Measurements from ENCODE around the gene TUT1. TPM values are rescaled to one million over a fixed set of nuclear protein-coding genes. Genes with fewer than 3 reads are reported as not detected.

TUT1 gene
- total RNA-seq, 3 donors from 2014 or later, result 39.4 to 46.1 (median 41.6) TPM

DNA sequence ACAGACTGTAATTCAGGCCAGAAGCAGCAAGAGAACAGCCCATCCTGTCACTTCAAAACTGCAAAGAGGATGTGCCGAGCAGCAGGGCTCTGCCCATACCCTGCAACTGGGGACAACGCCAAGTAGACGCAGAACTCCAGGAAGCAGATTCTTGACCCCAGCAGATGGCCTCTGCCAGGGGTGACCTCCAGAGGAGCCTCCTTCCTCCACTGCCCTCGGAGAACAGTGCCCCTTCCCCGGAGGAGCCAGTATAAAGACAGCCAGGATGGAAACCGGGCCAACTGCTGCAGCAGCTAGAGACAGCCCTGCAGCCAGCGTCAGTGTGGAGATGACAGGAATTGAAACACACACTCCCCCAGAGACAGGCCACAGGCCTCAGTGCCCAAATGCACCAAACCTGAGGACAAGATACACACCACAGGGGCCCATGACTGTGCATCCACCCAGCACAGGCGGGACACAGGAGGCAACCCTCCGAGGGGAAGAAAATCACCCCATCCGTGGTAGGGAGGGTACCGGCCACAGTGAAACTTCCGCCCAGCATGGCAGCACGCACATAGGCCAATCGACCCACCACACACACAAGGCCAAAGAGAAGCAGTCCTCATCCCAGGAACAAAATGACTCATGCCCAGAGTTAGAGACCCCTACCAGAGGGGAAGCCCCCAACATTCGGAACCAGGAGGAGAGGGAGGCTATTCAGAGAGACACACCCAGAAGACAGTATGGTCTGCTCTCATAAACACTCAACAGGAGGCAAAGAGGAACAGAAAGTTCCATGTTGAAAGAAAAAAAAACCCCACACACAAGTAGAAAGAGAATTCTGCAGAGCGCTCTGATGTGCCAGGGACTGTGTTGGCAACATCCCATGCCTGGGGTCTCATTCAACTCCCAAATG is 50.3 kb downstream of the TUT1 start:
- Mint-ChIP-seq H3K4me1 (ENCODE audit: low read depth) (peaks cover 77% of the 10 kb centered on the region), H3K36me3 (ENCODE audit: insufficient read depth) (peaks cover 4% of the 10 kb centered on the region), H3K4me3 (peak overlapping the region; percentile 55), H3K9me3 (no peaks in the 10 kb centered on the region), H3K27me3 (ENCODE audit: low read depth) (no peaks in the 10 kb centered on the region)
- no peak for DNase-seq
- ATAC-seq, result peak; percentile 14 to 21

GRCh38 chr11:62539238-62539925 is 51.9 kb downstream of the TUT1 start:
- peak; percentile 33 to 53 for ATAC-seq
- peak overlapping the region; percentile 67 for H3K4me3 Mint-ChIP-seq

GRCh38 chr11:62538470-62539237 is 52.7 kb downstream of the TUT1 start:
- Mint-ChIP-seq H3K36me3 (ENCODE audit: insufficient read depth) (peaks cover 13% of the 10 kb centered on the region), H3K27me3 (ENCODE audit: low read depth) (no peaks in the 10 kb centered on the region), H3K4me1 (ENCODE audit: low read depth) (peaks cover 61% of the 10 kb centered on the region), H3K9me3 (no peaks in the 10 kb centered on the region), H3K4me3 (peak overlapping the region; percentile 67)
- ATAC-seq, result no peak
- no peak for DNase-seq

More at GRCh38 chr11:62539238-62539925, 51.9 kb downstream of the TUT1 start:
- no peaks in the 10 kb centered on the region for H3K27me3 Mint-ChIP-seq (ENCODE audit: low read depth)
- H3K9me3 Mint-ChIP-seq, result no peaks in the 10 kb centered on the region
- peak; percentile 46 for DNase-seq
- peaks cover 9% of the 10 kb centered on the region for H3K36me3 Mint-ChIP-seq (ENCODE audit: insufficient read depth)
- peaks cover 68% of the 10 kb centered on the region for H3K4me1 Mint-ChIP-seq (ENCODE audit: low read depth)

DNA sequence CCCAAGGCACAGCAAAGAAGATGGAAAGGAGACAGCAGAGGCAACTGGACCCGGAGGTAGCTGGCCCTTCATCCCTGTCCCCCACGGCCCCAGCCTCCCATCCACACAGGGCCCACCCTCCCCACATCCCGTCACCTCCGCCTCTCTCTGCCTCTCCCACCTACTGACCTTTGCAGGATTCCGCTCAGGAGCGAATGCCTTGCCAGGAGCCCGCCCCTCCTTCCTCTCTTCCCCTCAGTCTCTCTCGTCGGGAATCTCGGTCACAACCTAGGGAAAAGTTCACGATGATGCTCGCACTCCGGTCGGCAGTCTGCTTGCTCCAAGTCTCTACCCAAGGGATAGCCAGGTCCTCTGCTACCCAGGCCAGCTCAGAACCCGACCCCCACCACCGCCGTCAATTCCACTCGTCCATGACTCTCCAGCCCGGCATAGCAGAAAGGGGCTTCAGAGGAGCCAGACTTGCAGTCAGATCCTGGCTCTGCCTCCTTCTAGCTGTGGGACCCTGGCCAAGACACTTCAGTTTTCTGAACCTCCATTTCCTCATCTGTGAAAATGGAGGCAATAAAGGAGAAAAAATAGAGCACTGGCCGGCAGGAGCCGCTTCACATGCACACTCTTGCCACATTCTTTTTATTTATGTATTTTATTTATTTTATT is 54.9 kb downstream of the TUT1 start:
- H3K36me3 Mint-ChIP-seq (ENCODE audit: insufficient read depth), result peaks cover 31% of the 10 kb centered on the region
- no peaks in the 10 kb centered on the region for H3K27me3 Mint-ChIP-seq (ENCODE audit: low read depth)
- H3K9me3 Mint-ChIP-seq, result no peaks in the 10 kb centered on the region
- H3K4me1 Mint-ChIP-seq (ENCODE audit: low read depth), result peaks cover 39% of the 10 kb centered on the region
- no peak overlapping the region for H3K4me3 Mint-ChIP-seq
- ATAC-seq (no peak), DNase-seq (no peak)

DNA sequence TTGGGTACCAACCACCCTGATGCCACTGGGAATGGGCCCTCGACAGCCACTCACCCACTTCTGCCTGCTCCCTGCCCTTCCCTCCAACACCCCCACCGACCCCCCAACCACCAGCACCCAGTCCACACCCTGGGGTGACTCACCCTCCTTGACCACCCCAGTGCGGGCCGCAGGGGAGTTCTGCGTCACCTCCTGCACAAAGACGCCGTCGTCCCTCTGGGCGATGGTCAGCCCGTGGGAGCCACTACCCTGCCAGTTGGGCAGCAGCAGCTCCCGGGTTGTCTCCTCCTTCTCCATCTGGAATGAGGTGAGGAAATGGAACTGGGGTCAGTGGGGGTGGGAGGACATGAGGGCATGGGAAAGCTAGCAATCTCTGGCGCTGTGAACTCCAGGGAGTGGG is 55.5 kb downstream of the TUT1 start:
- no peak overlapping the region for H3K4me3 Mint-ChIP-seq
- H3K9me3 Mint-ChIP-seq, result no peaks in the 10 kb centered on the region
- DNase-seq (no peak), ATAC-seq (no peak)
- no peaks in the 10 kb centered on the region for H3K27me3 Mint-ChIP-seq (ENCODE audit: low read depth)
- peaks cover 33% of the 10 kb centered on the region for H3K4me1 Mint-ChIP-seq (ENCODE audit: low read depth)
- H3K36me3 Mint-ChIP-seq (ENCODE audit: insufficient read depth), result peaks cover 38% of the 10 kb centered on the region

GRCh38 chr11:62534779-62535545 is 56.4 kb downstream of the TUT1 start:
- H3K27me3 Mint-ChIP-seq (ENCODE audit: low read depth), result no peaks in the 10 kb centered on the region
- H3K4me3 Mint-ChIP-seq, result no peak overlapping the region
- H3K9me3 Mint-ChIP-seq, result no peaks in the 10 kb centered on the region
- no peak for DNase-seq
- peaks cover 31% of the 10 kb centered on the region for H3K4me1 Mint-ChIP-seq (ENCODE audit: low read depth)
- peaks cover 43% of the 10 kb centered on the region for H3K36me3 Mint-ChIP-seq (ENCODE audit: insufficient read depth)
- no peak for ATAC-seq

DNA sequence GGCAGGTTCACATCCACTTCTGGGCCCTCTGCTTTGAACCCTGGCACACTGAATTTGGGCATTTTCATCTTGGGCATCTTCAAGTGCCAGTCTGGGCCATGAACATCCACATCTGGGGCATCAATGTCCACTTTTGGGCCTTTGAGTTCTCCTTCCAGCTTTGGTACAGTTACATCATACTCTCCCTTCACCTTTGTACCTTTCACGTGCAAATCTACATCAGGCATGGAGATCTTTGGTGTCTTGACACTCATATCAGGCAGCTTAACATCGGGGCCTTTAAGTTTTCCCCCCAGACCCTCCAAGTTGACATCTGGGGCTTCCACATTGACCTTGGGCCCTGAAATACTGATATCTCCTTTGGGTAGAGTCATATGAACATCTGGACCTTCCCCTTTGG is 59.2 kb downstream of the TUT1 start:
- ATAC-seq, result no peak
- Mint-ChIP-seq H3K4me1 (ENCODE audit: low read depth) (peaks cover 21% of the 10 kb centered on the region), H3K9me3 (no peaks in the 10 kb centered on the region), H3K36me3 (ENCODE audit: insufficient read depth) (peaks cover 59% of the 10 kb centered on the region), H3K27me3 (ENCODE audit: low read depth) (no peaks in the 10 kb centered on the region), H3K4me3 (no peak overlapping the region)
- DNase-seq, result no peak

Other genes with a start within 250 kb of the TUT1 start
- gene SCGB1A1, start 172.5 kb downstream of the TUT1 start, total RNA-seq, result 1 to 10 TPM in 1 of 3 donors, under 1 TPM in 2; 0.61 to 1.1 (median 0.87) TPM
- gene AHNAK, start 44.7 kb downstream of the TUT1 start, total RNA-seq, result 10 to 100 TPM; 12.3 to 22.7 (median 13.3) TPM
- gene EEF1G, start 17.6 kb downstream of the TUT1 start, total RNA-seq, result 1,000 to 10,000 TPM; 1,775 to 1,880 (median 1,879) TPM
- 100 to 1,000 TPM; 217 to 224 (median 220) TPM for gene MTA2, start 10.3 kb upstream of the TUT1 start, total RNA-seq
- gene EML3, start 21.3 kb upstream of the TUT1 start, total RNA-seq, result 100 to 1,000 TPM; 145 to 160 (median 155) TPM
- 1 to 10 TPM; 5.8 to 6.6 (median 5.8) TPM for gene ROM1, start 21.7 kb upstream of the TUT1 start, total RNA-seq
- gene B3GAT3, start 30.5 kb upstream of the TUT1 start, total RNA-seq, result 10 to 100 TPM; 58.2 to 66.2 (median 59.7) TPM
- 100 to 1,000 TPM; 173 to 204 (median 194) TPM for gene GANAB, start 55.1 kb upstream of the TUT1 start, total RNA-seq
- gene INTS5, start 61.8 kb upstream of the TUT1 start, total RNA-seq, result 10 to 100 TPM; 43.5 to 50.0 (median 48.0) TPM
- gene C11orf98, start 73.7 kb upstream of the TUT1 start, total RNA-seq, result 100 to 1,000 TPM; 174 to 212 (median 206) TPM
- 10 to 100 TPM; 54.6 to 73.1 (median 73.0) TPM for gene CSKMT, start 73.8 kb upstream of the TUT1 start, total RNA-seq
- 10 to 100 TPM in 2 of 3 donors, 1 to 10 TPM in 1; 9.4 to 14.6 (median 10.6) TPM for gene UQCC3, start 80.2 kb upstream of the TUT1 start, total RNA-seq
- gene LBHD1, start 80.7 kb upstream of the TUT1 start, total RNA-seq, result 10 to 100 TPM; 17.0 to 22.2 (median 19.2) TPM
- gene UBXN1, start 87.5 kb upstream of the TUT1 start, total RNA-seq, result 100 to 1,000 TPM; 151 to 174 (median 157) TPM
- under 1 TPM; 0.21 to 0.33 (median 0.30) TPM for gene LRRN4CL, start 98.0 kb upstream of the TUT1 start, total RNA-seq
- gene BSCL2, start 115.9 kb upstream of the TUT1 start, total RNA-seq, result 10 to 100 TPM; 23.6 to 29.6 (median 26.9) TPM
- gene GNG3, start 116.2 kb upstream of the TUT1 start, total RNA-seq, result not detected
- 10 to 100 TPM; 45.3 to 49.4 (median 47.9) TPM for gene HNRNPUL2, start 135.9 kb upstream of the TUT1 start, total RNA-seq
- gene TTC9C, start 137.0 kb upstream of the TUT1 start, total RNA-seq, result 10 to 100 TPM; 20.2 to 22.9 (median 20.9) TPM
- 1 to 10 TPM; 5.7 to 6.9 (median 6.5) TPM for gene ZBTB3, start 162.6 kb upstream of the TUT1 start, total RNA-seq
- 100 to 1,000 TPM; 143 to 145 (median 144) TPM for gene POLR2G, start 170.1 kb upstream of the TUT1 start, total RNA-seq
- gene TAF6L, start 179.9 kb upstream of the TUT1 start, total RNA-seq, result 10 to 100 TPM; 27.2 to 34.3 (median 29.1) TPM
- 10 to 100 TPM; 26.8 to 35.4 (median 31.6) TPM for gene TMEM179B, start 195.9 kb upstream of the TUT1 start, total RNA-seq
- gene TMEM223, start 200.5 kb upstream of the TUT1 start, total RNA-seq, result 10 to 100 TPM in 2 of 3 donors, 1 to 10 TPM in 1; 9.4 to 12.1 (median 11.6) TPM
- 100 to 1,000 TPM; 138 to 180 (median 158) TPM for gene NXF1, start 213.9 kb upstream of the TUT1 start, total RNA-seq
- 10 to 100 TPM; 22.3 to 31.6 (median 28.4) TPM for gene STX5, start 240.5 kb upstream of the TUT1 start, total RNA-seq
- gene TEX54, start 241.3 kb upstream of the TUT1 start, total RNA-seq, result under 1 TPM; 0.63 to 0.92 (median 0.89) TPM
- gene WDR74, start 248.1 kb upstream of the TUT1 start, total RNA-seq, result 100 to 1,000 TPM; 228 to 254 (median 235) TPM

Measured in activated T-cell treated with anti-CD3 and anti-CD28 coated beads, Interleukin-2, amount 50 U/mL, for 4 hours (primary cell).